ENCODE results near the gene CRYZL1. TPM values are rescaled to one million over a fixed set of nuclear protein-coding genes. Genes with fewer than 3 reads are reported as not detected.

CRYZL1 gene
- polyA plus RNA-seq, 1 experiment = 58.4 TPM

GRCh38 chr21:33659568-33659949 is 18.0 kb upstream of the CRYZL1 start:
- Histone ChIP-seq H3K9me3 (ENCODE audit: control insufficient read depth, insufficient read depth, low read length) (no peaks in the 10 kb centered on the region; the same call in 1 of the 2 replicates), H3K4me3 (ENCODE audit: low read depth, low read length) (no peak overlapping the region), H3K27me3 (ENCODE audit: control insufficient read depth, insufficient read depth, low read length) (no peaks in the 10 kb centered on the region), H3K27ac (ENCODE audit: low read depth, low read length) (no peak overlapping the region)
- ChIA-PET CTCF (interaction anchor here (0.6 kb wide), 1 partner anchor 93 kb away, joined by 11 read pairs; no protein-coding TSS in a partner anchor), POLR2A (no interaction called here)
- no peak for DNase-seq (ENCODE audit: low read depth, low spot score)
- TF ChIP-seq, protein P1, sequence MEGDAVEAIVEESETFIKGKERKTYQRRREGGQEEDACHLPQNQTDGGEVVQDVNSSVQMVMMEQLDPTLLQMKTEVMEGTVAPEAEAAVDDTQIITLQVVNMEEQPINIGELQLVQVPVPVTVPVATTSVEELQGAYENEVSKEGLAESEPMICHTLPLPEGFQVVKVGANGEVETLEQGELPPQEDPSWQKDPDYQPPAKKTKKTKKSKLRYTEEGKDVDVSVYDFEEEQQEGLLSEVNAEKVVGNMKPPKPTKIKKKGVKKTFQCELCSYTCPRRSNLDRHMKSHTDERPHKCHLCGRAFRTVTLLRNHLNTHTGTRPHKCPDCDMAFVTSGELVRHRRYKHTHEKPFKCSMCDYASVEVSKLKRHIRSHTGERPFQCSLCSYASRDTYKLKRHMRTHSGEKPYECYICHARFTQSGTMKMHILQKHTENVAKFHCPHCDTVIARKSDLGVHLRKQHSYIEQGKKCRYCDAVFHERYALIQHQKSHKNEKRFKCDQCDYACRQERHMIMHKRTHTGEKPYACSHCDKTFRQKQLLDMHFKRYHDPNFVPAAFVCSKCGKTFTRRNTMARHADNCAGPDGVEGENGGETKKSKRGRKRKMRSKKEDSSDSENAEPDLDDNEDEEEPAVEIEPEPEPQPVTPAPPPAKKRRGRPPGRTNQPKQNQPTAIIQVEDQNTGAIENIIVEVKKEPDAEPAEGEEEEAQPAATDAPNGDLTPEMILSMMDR (IDR thresholded peaks at IDR 0.05; ENCODE audit: low read depth, low read length) = no peak

- Histone ChIP-seq H3K9me3 (ENCODE audit: control insufficient read depth, insufficient read depth, low read length) (no peaks in the 10 kb centered on the region; the same call in 1 of the 2 replicates), H3K27ac (ENCODE audit: low read depth, low read length) (no peak overlapping the region), H3K27me3 (ENCODE audit: control insufficient read depth, insufficient read depth, low read length) (no peaks in the 10 kb centered on the region), H3K4me3 (ENCODE audit: low read depth, low read length) (no peak overlapping the region)
- DNase-seq (ENCODE audit: low read depth, low spot score) = no peak
- ChIA-PET CTCF (interaction anchor here (0.6 kb wide), 1 partner anchor 94 kb away, joined by 11 read pairs; no protein-coding TSS in a partner anchor), POLR2A (no interaction called here)
- TF ChIP-seq, protein P1 (IDR thresholded peaks at IDR 0.05; ENCODE audit: low read depth, low read length) = no peak
Observed at GRCh38 chr21:33658919-33659567, 17.5 kb upstream of the CRYZL1 start.

DNA sequence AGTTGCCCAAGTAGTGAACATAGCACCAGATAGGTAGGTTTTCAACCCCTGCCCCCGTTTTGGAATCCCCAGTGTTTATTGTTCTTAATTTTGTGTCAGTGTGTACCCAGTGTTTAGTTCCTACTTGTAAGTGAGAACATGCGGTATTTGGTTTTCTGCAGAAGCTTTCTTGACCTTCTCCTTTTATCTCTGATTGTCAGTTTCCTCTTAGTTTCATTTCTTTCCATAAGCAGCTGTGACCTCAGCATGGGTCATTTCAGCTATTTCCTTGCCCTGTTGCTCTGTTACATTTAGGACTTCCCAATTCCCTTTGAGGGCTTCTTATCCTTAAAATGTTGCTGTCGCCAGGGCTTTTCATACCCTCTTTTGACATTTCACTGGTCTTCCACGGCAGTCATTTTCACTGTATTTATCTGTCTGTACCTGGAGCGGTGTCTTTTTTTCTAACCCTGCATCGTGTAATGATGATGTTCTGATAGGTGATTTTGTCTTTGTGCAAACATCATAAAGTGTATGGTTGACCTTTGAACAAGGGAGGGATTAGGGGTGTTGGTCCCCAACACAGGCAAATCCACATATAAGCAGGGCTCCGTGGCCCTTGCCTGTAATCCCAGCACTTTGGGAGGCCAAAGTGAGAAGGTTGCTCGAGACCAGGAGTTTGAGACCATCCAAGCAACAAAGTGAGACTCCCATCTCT is 15.7 kb upstream of the CRYZL1 start:
- no peak overlapping the region for H3K27ac ChIP-seq (ENCODE audit: low read depth, low read length)
- H3K27me3 ChIP-seq (ENCODE audit: control insufficient read depth, insufficient read depth, low read length) = no peaks in the 10 kb centered on the region
- no peaks in the 10 kb centered on the region; the same call in 1 of the 2 replicates for H3K9me3 ChIP-seq (ENCODE audit: control insufficient read depth, insufficient read depth, low read length)
- CTCF ChIA-PET = no interaction called here
- POLR2A ChIA-PET = no interaction called here
- no peak overlapping the region for H3K4me3 ChIP-seq (ENCODE audit: low read depth, low read length)
- DNase-seq (ENCODE audit: low read depth, low spot score) = no peak
- TF ChIP-seq, protein P1 (IDR thresholded peaks at IDR 0.05; ENCODE audit: low read depth, low read length) = no peak

DNA sequence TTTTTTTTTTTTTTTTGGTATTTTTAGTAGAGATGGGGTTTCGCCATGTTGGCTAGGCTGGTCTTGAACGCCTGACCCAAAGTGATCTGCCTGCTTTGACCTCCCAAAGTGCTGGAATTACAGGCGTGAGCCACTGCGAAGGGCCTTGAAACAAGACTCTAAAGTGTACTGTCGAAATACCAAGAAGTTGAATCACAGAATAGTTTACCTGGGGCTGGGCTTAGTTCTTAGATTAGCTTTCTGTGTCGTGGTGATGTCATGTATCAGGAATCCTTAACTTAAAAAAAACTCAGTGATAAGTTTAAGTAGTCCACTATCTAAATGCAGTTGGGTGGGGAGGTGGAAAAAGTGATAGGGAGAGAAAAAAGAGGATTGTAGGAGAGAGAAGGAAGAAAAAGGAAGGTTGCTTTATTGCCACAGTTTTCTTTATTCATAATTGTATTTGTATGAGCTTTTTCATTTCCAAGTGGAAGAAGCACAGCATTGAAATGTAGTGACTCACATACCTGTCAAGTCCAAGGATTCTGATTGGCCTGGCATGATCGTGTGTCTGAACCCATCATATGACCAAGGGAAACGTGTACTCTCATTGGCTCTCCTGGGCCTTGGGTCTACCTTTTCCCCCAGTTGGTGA is 14.2 kb upstream of the CRYZL1 start:
- H3K27me3 ChIP-seq (ENCODE audit: control insufficient read depth, insufficient read depth, low read length) = no peaks in the 10 kb centered on the region
- H3K9me3 ChIP-seq (ENCODE audit: control insufficient read depth, insufficient read depth, low read length) = no peaks in the 10 kb centered on the region
- ChIA-PET CTCF (no interaction called here), POLR2A (interaction anchor here (0.7 to 0.8 kb wide), 2 partner anchors 30 to 238 kb away, joined by 8 to 13 read pairs; no protein-coding TSS in a partner anchor)
- no peak overlapping the region for H3K4me3 ChIP-seq (ENCODE audit: low read depth, low read length)
- DNase-seq (ENCODE audit: low read depth, low spot score) = peak; percentile 88
- TF ChIP-seq, protein P1 (IDR thresholded peaks at IDR 0.05; ENCODE audit: low read depth, low read length) = no peak
- peak overlapping the region; percentile 82 for H3K27ac ChIP-seq (ENCODE audit: low read depth, low read length)

DNA sequence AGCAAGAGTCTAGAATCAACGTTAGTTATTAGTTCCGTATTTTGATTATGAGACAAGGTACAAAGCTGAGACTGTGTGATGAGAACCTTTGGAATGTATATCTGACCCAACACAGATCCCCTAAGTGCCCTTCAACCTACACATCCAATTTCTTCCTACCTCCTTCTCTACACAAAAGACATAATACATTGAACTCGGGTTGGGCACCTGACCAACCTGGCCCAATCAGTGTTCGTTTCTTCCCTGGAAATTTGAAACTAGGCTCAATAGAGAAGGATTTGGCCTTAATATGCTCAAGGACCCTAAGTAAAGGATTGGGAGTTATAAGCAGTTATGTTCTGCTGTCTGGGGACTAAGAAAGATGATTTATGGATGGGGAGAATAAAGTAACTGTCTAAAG is 12.9 kb upstream of the CRYZL1 start:
- Histone ChIP-seq H3K27ac (ENCODE audit: low read depth, low read length) (no peak overlapping the region), H3K27me3 (ENCODE audit: control insufficient read depth, insufficient read depth, low read length) (no peaks in the 10 kb centered on the region), H3K9me3 (ENCODE audit: control insufficient read depth, insufficient read depth, low read length) (no peaks in the 10 kb centered on the region), H3K4me3 (ENCODE audit: low read depth, low read length) (no peak overlapping the region)
- TF ChIP-seq, protein P1 (IDR thresholded peaks at IDR 0.05; ENCODE audit: low read depth, low read length) = no peak
- POLR2A ChIA-PET = no interaction called here
- CTCF ChIA-PET = no interaction called here
- no peak for DNase-seq (ENCODE audit: low read depth, low spot score)

All from AG04450 (cell line).